HG03469 (cell line): ENCODE measurements around the gene RACK1.
"Not testable (repeated sequence)": the region's sequence is repeated elsewhere in the genome, so short reads cannot be mapped to it uniquely, and the experiment has no call there.

Source experiments
- ATAC-seq: cut with Tn5 transposase; IDR thresholded peaks from one replicate; pipeline ENCODE4 v1.9.1; 2021; ENCODE audit warnings: mild to moderate bottlenecking, moderate library complexity, moderate number of reproducible peaks; ENCODE audit not compliant: unreplicated experiment

RACK1 gene

DNA sequence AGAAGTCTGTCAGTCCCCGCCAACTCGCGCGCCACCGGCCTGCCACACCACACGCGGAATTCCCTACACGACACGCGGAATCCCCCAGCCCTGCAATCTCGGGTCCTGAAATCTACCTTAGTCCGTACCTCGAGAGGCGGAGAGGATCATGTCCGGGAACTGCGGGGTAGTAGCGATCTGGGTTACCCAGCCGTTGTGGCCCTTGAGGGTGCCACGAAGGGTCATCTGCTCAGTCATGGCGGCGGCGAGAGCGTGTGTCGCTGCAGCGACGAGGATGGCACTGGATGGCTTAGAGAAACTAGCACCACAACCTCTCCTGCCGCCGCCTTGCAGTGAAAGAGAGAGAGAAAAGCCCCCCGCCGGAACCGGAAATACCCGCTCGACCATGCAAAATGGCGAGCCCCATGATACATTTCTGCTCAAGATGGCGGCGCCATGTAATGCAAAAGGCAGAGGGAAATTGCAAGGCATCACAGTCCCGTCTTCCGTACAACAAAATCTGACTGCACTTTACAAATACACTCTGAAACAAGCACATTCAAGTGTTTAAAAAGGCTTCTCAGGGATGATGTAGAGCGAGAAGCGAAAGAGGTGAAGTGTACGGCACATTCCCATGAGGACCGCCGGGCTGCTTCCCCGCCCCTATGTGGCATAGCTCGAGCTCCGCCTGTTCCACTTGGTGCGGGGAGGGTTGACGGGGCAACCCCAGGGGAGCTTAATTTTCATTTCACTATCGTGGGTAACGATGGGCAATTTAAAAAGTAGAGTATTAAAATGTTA is at the start of gene RACK1:
Gene RACK1 (minus strand): TSS at position 343 of the 780 bp plus-strand sequence. CDS start 106 bp downstream, at position 237.
- ATAC-seq = peak; percentile 41

DNA sequence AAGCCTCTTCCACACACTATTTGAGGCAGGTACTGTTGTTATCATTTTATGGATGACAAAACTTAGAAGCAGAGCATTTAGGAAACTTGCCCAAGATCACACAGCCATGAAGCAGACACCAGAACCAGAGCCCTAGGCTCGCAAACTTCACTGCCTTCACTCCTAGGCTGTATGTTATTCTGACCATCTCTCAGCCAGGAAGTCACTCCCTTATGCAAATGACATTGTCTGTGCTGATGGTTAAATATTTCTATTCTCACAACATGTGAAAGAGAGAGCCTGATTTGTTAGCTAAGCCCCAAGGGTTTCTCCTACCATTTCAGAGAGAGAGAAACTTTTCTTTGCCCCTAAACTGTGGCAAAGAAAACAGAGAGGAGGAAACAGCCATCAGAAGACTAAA is 43.6 kb upstream of the RACK1 start:
- ATAC-seq = peak; percentile 60

- not testable (repeated sequence) for ATAC-seq
Measured at GRCh38 chr5:181285962-181286705, 42.4 kb upstream of the RACK1 start.

GRCh38 chr5:181283841-181284755 is 40.4 kb upstream of the RACK1 start:
- not testable (repeated sequence) for ATAC-seq

DNA sequence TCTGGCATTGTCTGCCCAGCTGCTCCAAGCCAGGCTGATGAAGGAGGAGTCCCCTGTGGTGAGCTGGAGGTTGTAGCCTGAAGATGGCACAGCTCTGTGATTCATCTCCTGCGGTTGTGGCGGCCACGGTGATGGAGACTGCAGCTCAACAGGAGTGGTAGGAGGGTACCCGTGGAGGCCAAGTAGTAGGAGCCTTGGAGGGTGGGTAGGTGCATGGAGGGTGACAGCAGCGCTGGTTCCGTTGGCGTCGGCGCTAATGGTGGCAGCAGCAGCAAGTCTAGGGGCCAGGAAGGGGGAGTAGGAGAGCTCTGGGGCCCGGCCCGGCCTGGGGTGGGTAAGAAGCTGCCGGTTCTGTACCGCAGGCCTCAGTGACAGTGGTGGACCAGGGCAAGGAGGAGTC is 39.6 kb upstream of the RACK1 start:
- no peak for ATAC-seq

GRCh38 chr5:181282874-181283273 is 39.2 kb upstream of the RACK1 start:
- no peak for ATAC-seq

DNA sequence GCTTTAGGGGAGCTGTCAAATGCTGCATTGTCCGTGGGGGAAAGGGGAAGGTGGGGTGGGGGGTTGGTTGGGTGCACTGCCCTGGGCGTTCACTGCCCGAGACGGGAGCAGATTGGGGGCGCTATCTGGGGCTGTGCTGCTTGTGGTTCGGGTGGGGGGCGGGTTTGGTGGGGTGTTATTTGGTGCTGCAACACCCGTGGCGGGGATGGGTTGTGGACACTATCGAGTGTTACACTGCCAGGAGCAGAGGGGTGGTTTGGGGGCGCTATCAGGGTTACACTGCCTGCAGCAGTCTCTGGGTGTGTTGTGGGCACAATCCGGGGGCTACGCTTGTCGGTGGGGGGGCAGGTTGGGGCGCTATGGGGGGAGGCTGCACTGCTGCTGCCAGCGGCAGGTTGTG is 38.7 kb upstream of the RACK1 start:
- not testable (repeated sequence) for ATAC-seq

- ATAC-seq = no peak
Measured at GRCh38 chr5:181281984-181282316, 38.2 kb upstream of the RACK1 start.

DNA sequence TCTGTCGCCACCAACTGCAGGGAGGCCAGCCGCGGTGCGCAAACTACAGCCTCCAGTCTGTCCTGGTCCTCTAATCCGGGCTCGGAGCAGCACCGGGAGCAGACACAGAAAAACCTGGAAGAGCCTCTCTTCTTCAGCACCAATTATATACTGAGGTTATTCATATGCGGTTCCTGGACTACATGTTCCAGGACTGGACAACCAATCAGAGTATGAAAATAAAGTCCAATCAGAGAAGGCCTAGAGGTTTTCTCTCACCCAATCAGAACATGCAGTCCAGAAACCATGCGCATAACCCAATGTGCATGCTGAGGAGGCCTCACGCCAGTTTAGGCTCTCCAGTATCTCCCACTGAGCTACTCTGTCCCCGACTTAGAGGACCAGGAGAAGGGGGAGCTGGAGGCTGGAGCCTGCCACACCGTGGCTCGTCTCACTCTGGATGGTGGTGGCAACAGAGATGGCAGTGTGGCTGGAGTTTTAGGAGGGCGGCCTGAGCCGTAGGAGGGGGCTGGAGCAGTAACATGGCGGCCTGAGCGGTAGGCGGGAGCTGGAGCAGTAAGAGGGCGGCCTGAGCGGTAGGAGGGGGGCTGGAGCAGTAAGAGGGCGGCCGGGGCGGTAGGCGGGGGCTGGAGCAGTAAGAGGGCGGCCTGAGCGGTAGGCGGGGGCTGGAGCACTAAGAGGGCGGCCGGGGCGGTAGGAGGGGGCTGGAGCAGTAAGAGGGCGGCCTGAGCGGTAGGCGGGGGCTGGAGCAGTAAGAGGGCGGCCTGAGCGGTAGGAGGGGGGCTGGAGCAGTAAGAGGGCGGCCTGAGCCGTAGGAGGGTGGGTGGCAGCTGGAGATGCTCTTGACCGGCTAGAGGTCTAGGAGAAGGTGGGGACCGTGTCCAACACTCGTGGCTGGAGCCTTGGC is 37.6 kb upstream of the RACK1 start:
- ATAC-seq = no peak

DNA sequence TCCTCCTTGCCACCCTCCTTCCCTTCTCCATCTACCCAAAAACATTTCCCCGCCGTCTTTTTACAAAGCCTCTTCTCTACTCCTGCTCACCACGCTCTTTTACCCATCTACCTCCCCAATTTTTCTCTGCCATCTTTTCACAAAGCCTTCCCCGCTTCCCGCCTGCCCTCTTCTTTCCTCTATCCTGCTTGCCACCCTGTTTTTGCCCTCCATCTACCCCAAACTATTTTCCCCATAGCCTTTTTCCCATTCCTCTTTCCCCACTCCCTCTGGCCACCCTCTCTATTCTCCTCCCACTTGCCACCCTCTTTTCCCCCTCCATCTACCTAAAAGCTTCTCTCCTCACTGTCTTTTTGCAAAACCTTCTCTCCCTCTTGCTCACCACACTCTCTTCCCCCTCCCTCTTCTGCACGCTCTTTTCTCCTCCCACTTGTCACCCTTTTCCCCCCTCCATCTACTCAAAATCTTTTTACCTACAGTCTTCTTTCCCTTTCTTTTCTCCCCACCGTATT is 36.6 kb upstream of the RACK1 start:
- no peak for ATAC-seq

DNA sequence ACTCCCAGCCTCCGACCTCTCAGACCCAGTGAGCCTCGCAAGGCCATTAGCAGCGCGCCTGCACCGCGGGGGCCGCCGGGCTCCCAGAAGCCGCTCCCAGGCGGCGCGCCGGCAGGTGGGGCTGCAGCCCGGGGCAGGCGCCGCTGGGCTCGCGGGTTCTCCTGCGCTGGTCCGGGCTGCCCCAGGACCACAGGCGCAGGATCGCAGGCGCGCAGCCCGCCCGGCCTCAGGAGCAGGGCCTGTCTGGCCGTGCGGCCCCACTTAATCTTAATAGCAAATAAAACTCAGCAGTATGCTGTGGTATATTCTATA is 29.7 kb upstream of the RACK1 start:
- not testable (repeated sequence) for ATAC-seq

DNA sequence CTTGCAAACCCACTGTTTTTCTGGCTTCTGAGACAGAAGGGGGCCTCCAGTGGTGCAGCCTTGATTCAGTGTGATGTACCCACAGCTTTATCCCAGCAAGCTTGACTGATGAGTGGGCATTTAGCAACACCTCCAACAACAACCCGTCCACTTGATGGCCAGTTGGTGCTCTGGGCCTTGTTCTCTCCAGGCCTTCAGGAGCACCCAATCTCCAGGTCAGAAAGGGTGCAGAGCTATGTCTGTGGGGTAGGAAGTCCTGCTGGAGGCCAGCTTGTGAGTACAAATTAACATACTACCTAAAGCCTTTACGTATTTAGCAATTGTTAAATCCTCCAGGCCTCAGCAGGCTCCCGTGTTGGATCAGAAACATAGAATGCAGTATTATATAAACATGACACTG is 27.4 kb upstream of the RACK1 start:
- ATAC-seq = no peak

- ATAC-seq = not testable (repeated sequence)
Measured at GRCh38 chr5:181267907-181268306, 24.2 kb upstream of the RACK1 start.

- not testable (repeated sequence) for ATAC-seq
Measured at GRCh38 chr5:181267291-181267904, 23.7 kb upstream of the RACK1 start.

- no peak for ATAC-seq
Measured at GRCh38 chr5:181265092-181265671, 21.5 kb upstream of the RACK1 start.

- no peak for ATAC-seq
Measured at GRCh38 chr5:181263633-181264032, 19.9 kb upstream of the RACK1 start.

- no peak for ATAC-seq
Measured at GRCh38 chr5:181261320-181262049, 17.8 kb upstream of the RACK1 start.

DNA sequence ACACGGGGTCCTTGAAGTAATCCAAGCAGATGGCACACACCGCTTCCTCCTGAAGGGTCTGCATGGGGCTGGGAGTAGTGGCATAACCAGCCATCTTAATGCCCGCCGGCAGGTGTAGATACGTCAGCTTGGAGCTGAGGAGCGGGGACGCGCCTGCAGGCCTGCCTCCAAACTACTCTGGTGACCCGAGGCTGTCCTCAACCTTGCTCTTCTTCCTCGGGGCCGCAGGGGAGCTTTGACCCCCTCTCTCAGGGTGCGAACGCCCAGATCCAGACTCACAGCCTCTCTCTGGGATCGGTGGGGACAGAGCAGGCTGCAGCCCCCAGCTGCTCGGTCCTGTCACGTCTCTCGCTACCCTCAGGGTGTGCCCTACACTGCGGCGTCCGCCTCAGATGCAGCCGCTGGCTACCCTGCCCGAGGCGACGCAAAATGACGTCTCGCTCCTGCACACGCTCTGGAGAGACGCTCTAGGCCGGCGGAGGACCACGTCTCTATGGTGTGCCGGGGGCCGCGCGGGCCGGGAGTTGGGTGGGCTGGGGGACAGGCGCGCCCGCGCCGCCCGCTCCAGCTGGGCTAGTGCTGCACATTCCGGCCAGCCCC is 17.1 kb upstream of the RACK1 start, which contains the start of gene TRIM52:
Gene TRIM52 (minus strand): TSS at position 424 of the 600 bp plus-strand sequence. CDS start 330 bp downstream, at position 94.
- peak; percentile 78 for ATAC-seq
